OCI-LY1 (cell line): ENCODE data around the gene PYGM.

Source experiments
- H2AFZ ChIP-seq: fragments of 200-600 bp; sonication (generic), shearing (Covaris generic); 2 replicates; pipeline ENCODE4 v1.6.0; 2014; ENCODE audit warnings: antibody characterized with exemption, mild to moderate bottlenecking, low read length
- H3F3A ChIP-seq: fragments of 200-600 bp; sonication (generic), shearing (Covaris generic); 2 replicates; pipeline ENCODE4 v1.6.0; 2014; ENCODE audit warnings: mild to moderate bottlenecking, antibody characterized with exemption, low read length, moderate library complexity; ENCODE audit not compliant: insufficient read depth
- H3K27ac ChIP-seq: fragments of 200-600 bp; sonication (generic); 2 replicates; pipeline ENCODE4 v1.5.1; 2014; ENCODE audit warnings: low read length, mixed run types, mild to moderate bottlenecking, low read depth; ENCODE audit not compliant: poor library complexity, severe bottlenecking
- H3K27me3 ChIP-seq: fragments of 200-600 bp; sonication (generic); 2 replicates; pipeline ENCODE4 v1.6.0; 2014; ENCODE audit warnings: antibody characterized with exemption, mild to moderate bottlenecking, low read length, moderate library complexity; ENCODE audit not compliant: insufficient read depth
- H3K36me3 ChIP-seq: fragments of 200-600 bp; sonication (generic); 2 replicates; pipeline ENCODE4 v1.6.1; 2014; ENCODE audit warnings: mild to moderate bottlenecking, antibody characterized with exemption, low read length, moderate library complexity, mixed read lengths; ENCODE audit not compliant: insufficient read depth
- H3K4me1 ChIP-seq: fragments of 200-600 bp; sonication (generic); 2 replicates; pipeline ENCODE4 v1.5.1; 2014; ENCODE audit warnings: mild to moderate bottlenecking, low read length, moderate library complexity; ENCODE audit not compliant: insufficient read depth, severe bottlenecking
- H3K4me2 ChIP-seq: fragments of 200-600 bp; sonication (generic), shearing (Covaris generic); 2 replicates; pipeline ENCODE4 v1.6.1; 2014; ENCODE audit warnings: low read length
- H3K4me3 ChIP-seq: fragments of 200-600 bp; sonication (generic); 2 replicates; pipeline ENCODE4 v1.5.1; 2014; ENCODE audit warnings: low read length, low read depth, mild to moderate bottlenecking, mixed read lengths; ENCODE audit not compliant: poor library complexity, severe bottlenecking
- H3K79me2 ChIP-seq: fragments of 200-600 bp; shearing (Covaris generic); 2 replicates; pipeline ENCODE4 v1.6.1; 2016; ENCODE audit warnings: mixed run types, low read length, mixed read lengths; ENCODE audit not compliant: insufficient read depth
- H3K9ac ChIP-seq: fragments of 200-600 bp; sonication (generic), shearing (Covaris generic); 2 replicates; pipeline ENCODE4 v1.6.1; 2014; ENCODE audit warnings: mild to moderate bottlenecking, low read length, mixed read lengths
- H3K9me2 ChIP-seq: fragments of 200-600 bp; sonication (generic), shearing (Covaris generic); 2 replicates; pipeline ENCODE4 v1.6.1; 2014; ENCODE audit warnings: low read depth, mild to moderate bottlenecking, low read length, mixed read lengths
- H3K9me3 ChIP-seq: fragments of 200-600 bp; shearing (Covaris generic); 2 replicates; pipeline ENCODE4 v1.6.1; 2014; ENCODE audit warnings: low read length, mixed read lengths
- H4K20me1 ChIP-seq: fragments of 200-600 bp; sonication (generic), shearing (Covaris generic); 2 replicates; pipeline ENCODE4 v1.6.0; 2016; ENCODE audit warnings: mild to moderate bottlenecking, low read length; ENCODE audit not compliant: insufficient read depth
- CTCF ChIP-seq: fragments of 200-600 bp; sonication (generic), shearing (Covaris generic); IDR thresholded peaks from 2 replicates; pipeline ENCODE4 v1.5.1; 2017; ENCODE audit warnings: mild to moderate bottlenecking, antibody characterized with exemption, low read length, moderate library complexity, mixed read lengths
- EZH2 ChIP-seq: fragments of 200-600 bp; sonication (generic), shearing (Covaris generic); IDR thresholded peaks from 2 replicates; pipeline ENCODE4 v1.8.0; 2017; ENCODE audit warnings: borderline replicate concordance, mixed run types, mild to moderate bottlenecking, antibody characterized with exemption, low read length, moderate library complexity, mixed read lengths

PYGM gene

GRCh38 chr11:64776875-64777274 is 17.1 kb upstream of the PYGM start:
- no peak overlapping the region for H3K27ac ChIP-seq
- no peak overlapping the region for H2AFZ ChIP-seq
- H3K9ac ChIP-seq, result peak overlapping the region; percentile 90
- H3K27me3 ChIP-seq, result no peaks in the 10 kb centered on the region
- no peaks in the 10 kb centered on the region for H3K9me2 ChIP-seq
- H3K9me3 ChIP-seq, result no peaks in the 10 kb centered on the region
- H3K4me3 ChIP-seq, result peak overlapping the region; percentile 99
- peak overlapping the region; percentile 87 for H3K4me2 ChIP-seq
- H3K36me3 ChIP-seq, result peaks cover 57% of the 10 kb centered on the region
- peaks cover 5% of the 10 kb centered on the region; the same call in 1 of the 2 replicates for H3F3A ChIP-seq
- H3K4me1 ChIP-seq, result peaks cover 67% of the 10 kb centered on the region
- peaks cover 13% of the 10 kb centered on the region for H4K20me1 ChIP-seq
- TF ChIP-seq EZH2 (no peak), CTCF (no peak)
- H3K79me2 ChIP-seq, result peaks cover 27% of the 10 kb centered on the region

GRCh38 chr11:64776425-64776824 is 16.7 kb upstream of the PYGM start:
- TF ChIP-seq EZH2, result no peak
- no peak for TF ChIP-seq CTCF
- no peaks in the 10 kb centered on the region for H3K27me3 ChIP-seq
- peaks cover 69% of the 10 kb centered on the region for H3K4me1 ChIP-seq
- H3K36me3 ChIP-seq, result peaks cover 61% of the 10 kb centered on the region
- H3K9me2 ChIP-seq, result no peaks in the 10 kb centered on the region
- peak overlapping the region; percentile 87 for H3K4me2 ChIP-seq
- H3K79me2 ChIP-seq, result peaks cover 27% of the 10 kb centered on the region
- H3K9ac ChIP-seq, result peak overlapping the region; percentile 90
- H4K20me1 ChIP-seq, result peaks cover 13% of the 10 kb centered on the region
- H3K4me3 ChIP-seq, result peak overlapping the region; percentile 99
- peaks cover 6% of the 10 kb centered on the region; the same call in 1 of the 2 replicates for H3F3A ChIP-seq
- H3K27ac ChIP-seq, result no peak overlapping the region
- no peaks in the 10 kb centered on the region for H3K9me3 ChIP-seq
- H2AFZ ChIP-seq, result no peak overlapping the region

- H3K9me2 ChIP-seq, result no peaks in the 10 kb centered on the region
- peaks cover 58% of the 10 kb centered on the region for H3K4me1 ChIP-seq
- H3K27me3 ChIP-seq, result no peaks in the 10 kb centered on the region
- H3F3A ChIP-seq, result peaks cover 16% of the 10 kb centered on the region
- no peak overlapping the region for H3K9ac ChIP-seq
- TF ChIP-seq CTCF (no peak), EZH2 (no peak)
- H3K79me2 ChIP-seq, result peaks cover 27% of the 10 kb centered on the region
- no peak overlapping the region for H3K27ac ChIP-seq
- no peaks in the 10 kb centered on the region for H3K9me3 ChIP-seq
- H2AFZ ChIP-seq, result no peak overlapping the region
- peaks cover 84% of the 10 kb centered on the region for H3K36me3 ChIP-seq
- H3K4me2 ChIP-seq, result no peak overlapping the region
- peaks cover 13% of the 10 kb centered on the region for H4K20me1 ChIP-seq
- no peak overlapping the region for H3K4me3 ChIP-seq
These were observed 14.4 kb upstream of the PYGM start for GRCh38 chr11:64774144-64774543.
